B cell (primary cell): Measurements from ENCODE around the gene CCDC92B. TPM values are rescaled to one million over a fixed set of nuclear protein-coding genes. Genes with fewer than 3 reads are reported as not detected.

ENCODE experiments used
- ATAC-seq: fragments of 200-7000 bp; cut with Tn5 transposase; one replicate; pipeline ENCODE4 v1.10.0; 2021; ENCODE audit warnings: low read depth, mild to moderate bottlenecking, moderate number of reproducible peaks, moderate library complexity
- CTCF ChIA-PET: fragments of 350-600 bp; sonication (Branson Sonifier 250); formaldehyde crosslinking; loops from one replicate; lab custom pipeline; 2021; ENCODE audit warnings: antibody characterized with exemption, inconsistent platforms; lab: Charles Lee
- POLR2A ChIA-PET: fragments of 350-600 bp; sonication (Branson Sonifier 250); formaldehyde crosslinking; loops from one replicate; lab custom pipeline; 2021; ENCODE audit warnings: antibody characterized with exemption; lab: Charles Lee
- DNase-seq: peaks from one replicate; pipeline ENCODE4 v3.0.0; 2013
- H2AFZ ChIP-seq: 2 replicates; pipeline ENCODE4 v1.6.1; 2012; ENCODE audit warnings: mild to moderate bottlenecking, low read depth, low read length; ENCODE audit not compliant: insufficient read depth, poor library complexity, severe bottlenecking
- H3K27ac ChIP-seq, 2 donors: 1 replicate in 1 of 2; 2 replicates in 1 of 2; pipeline ENCODE4 v1.5.1; 2012 to 2013; ENCODE audit warnings: low read length in 2 of 2, mild to moderate bottlenecking in 2 of 2, moderate library complexity in 1 of 2
- H3K27me3 ChIP-seq, 4 experiments: fragments of 200-600 bp in 1 of 4; sonication (generic) in 1 of 4; replicated peaks in 1 of 4; 1 replicate in 2 of 4; 2 replicates in 2 of 4; pipeline versions ENCODE4 v1.6.1 to v1.7.0; 2013 to 2016; ENCODE audit warnings: low read length in 3 of 4, mild to moderate bottlenecking in 2 of 4, mixed read lengths in 1 of 4, moderate library complexity in 1 of 4; ENCODE audit not compliant: insufficient read depth in 4 of 4, control insufficient read depth in 3 of 4; ENCODE audit errors: control extremely low read depth in 1 of 4
- H3K36me3 ChIP-seq, 2 experiments: replicated peaks in 1 of 2; 1 replicate in 1 of 2; 2 replicates in 1 of 2; pipeline versions ENCODE4 v1.6.1 to v1.7.1; 2013; ENCODE audit warnings: low read length in 1 of 2; ENCODE audit not compliant: insufficient read depth in 2 of 2, control insufficient read depth in 1 of 2; ENCODE audit errors: control extremely low read depth in 1 of 2, extremely low read depth in 1 of 2
- H3K4me1 ChIP-seq, 2 donors: fragments of 200-600 bp in 1 of 2; sonication (generic) in 1 of 2; 1 replicate in 1 of 2; 2 replicates in 1 of 2; pipeline versions ENCODE4 v1.5.1 to v1.6.1; 2013 to 2017; ENCODE audit warnings: low read length in 2 of 2; ENCODE audit not compliant: control insufficient read depth in 2 of 2, insufficient read depth in 2 of 2
- H3K4me2 ChIP-seq: replicated peaks from 2 replicates; pipeline ENCODE3; 2012; ENCODE audit warnings: mild to moderate bottlenecking, low read depth, low read length; ENCODE audit not compliant: poor library complexity, severe bottlenecking
- H3K4me3 ChIP-seq, 5 experiments: fragments of 200-600 bp in 1 of 5; sonication (generic) in 1 of 5; 1 replicate in 3 of 5; 2 replicates in 2 of 5; pipeline versions ENCODE4 v1.5.1 to v1.7.0; 2011 to 2016; ENCODE audit warnings: low read length in 4 of 5, mild to moderate bottlenecking in 4 of 5, low read depth in 2 of 5, control low read depth in 1 of 5, moderate library complexity in 1 of 5; ENCODE audit not compliant: insufficient read depth in 1 of 5; ENCODE audit errors: control extremely low read depth in 1 of 5, extremely low read depth in 1 of 5
- H3K79me2 ChIP-seq: fragments of 200-600 bp; sonication (generic); one replicate; pipeline ENCODE4 v1.6.0; 2016; ENCODE audit warnings: low read length; ENCODE audit not compliant: control insufficient read depth, insufficient read depth
- H3K9ac ChIP-seq: fragments of 200-600 bp; sonication (generic); 2 replicates; pipeline ENCODE4 v1.6.1; 2017; ENCODE audit warnings: mild to moderate bottlenecking, low read length, moderate library complexity
- H3K9me3 ChIP-seq, 3 donors: one replicate each; pipeline versions ENCODE4 v1.6.1 to v1.7.1; 2013; ENCODE audit warnings: low read length in 2 of 3; ENCODE audit not compliant: control insufficient read depth in 2 of 3, insufficient read depth in 1 of 3; ENCODE audit errors: control extremely low read depth in 1 of 3
- H4K20me1 ChIP-seq: 2 replicates; pipeline ENCODE4 v1.6.0; 2012; ENCODE audit warnings: mild to moderate bottlenecking, low read length; ENCODE audit not compliant: insufficient read depth, control insufficient read depth, poor library complexity, severe bottlenecking
- H3K27ac Mint-ChIP-seq: one replicate; pipeline ENCODE4 v1.8.0; 2021; ENCODE audit warnings: mixed read lengths
- H3K27me3 Mint-ChIP-seq: one replicate; pipeline ENCODE4 v1.8.0; 2021; ENCODE audit warnings: mixed read lengths
- H3K4me1 Mint-ChIP-seq: one replicate; pipeline ENCODE4 v1.8.0; 2021; ENCODE audit warnings: mixed read lengths
- H3K4me3 Mint-ChIP-seq: one replicate; pipeline ENCODE4 v1.8.0; 2021; ENCODE audit warnings: mixed read lengths
- H3K9me3 Mint-ChIP-seq: one replicate; pipeline ENCODE4 v1.8.0; 2022; ENCODE audit warnings: mixed read lengths; ENCODE audit not compliant: insufficient read depth
- EZH2 ChIP-seq: IDR thresholded peaks from 2 replicates; pipeline ENCODE4 v1.6.1; 2012; ENCODE audit warnings: borderline replicate concordance, low read depth, mild to moderate bottlenecking, moderate library complexity, low read length; ENCODE audit not compliant: insufficient read depth, poor library complexity, severe bottlenecking
- WGBS: methylation state at CpG from one replicate; pipeline ENCODE4 v1.1.5; 2013; ENCODE audit warnings: missing lambda C conversion rate; ENCODE audit not compliant: insufficient coverage; 5-methylcytosine and 5-hydroxymethylcytosine counted together
- intact Hi-C: fragments of 100-400 bp; cut with micrococcal nuclease; formaldehyde crosslinking; loops from one replicate; pipeline ENCODE4 v1.10.0; 2022
- polyA plus RNA-seq: library from polyadenylated mRNA; depleted of rRNA; stranded (reverse); fragments of >200 nt; gene quantifications from 2 replicates; pipeline ENCODE4 v1.2.3, GENCODE V29; 2012
- total RNA-seq, 2 donors: library from RNA; stranded (reverse); fragments of 120-200 nt in 1 of 2; gene quantifications; 1 replicate in 1 of 2; 2 replicates in 1 of 2; pipeline versions ENCODE4 v1.2.3 to v1.2.4, GENCODE V29; 2013 to 2022
- TF ChIP-seq, protein P1 (sequence below): fragments of 200-600 bp; IDR thresholded peaks from one replicate; pipeline ENCODE4 v1.8.0; 2022; ENCODE audit warnings: antibody characterized with exemption, mild to moderate bottlenecking

CCDC92B gene
- total and polyA plus RNA-seq, 2 donors (not counting 1 experiment from before 2014, with no cell fraction given) = 0.04 TPM; not detected in 1

DNA sequence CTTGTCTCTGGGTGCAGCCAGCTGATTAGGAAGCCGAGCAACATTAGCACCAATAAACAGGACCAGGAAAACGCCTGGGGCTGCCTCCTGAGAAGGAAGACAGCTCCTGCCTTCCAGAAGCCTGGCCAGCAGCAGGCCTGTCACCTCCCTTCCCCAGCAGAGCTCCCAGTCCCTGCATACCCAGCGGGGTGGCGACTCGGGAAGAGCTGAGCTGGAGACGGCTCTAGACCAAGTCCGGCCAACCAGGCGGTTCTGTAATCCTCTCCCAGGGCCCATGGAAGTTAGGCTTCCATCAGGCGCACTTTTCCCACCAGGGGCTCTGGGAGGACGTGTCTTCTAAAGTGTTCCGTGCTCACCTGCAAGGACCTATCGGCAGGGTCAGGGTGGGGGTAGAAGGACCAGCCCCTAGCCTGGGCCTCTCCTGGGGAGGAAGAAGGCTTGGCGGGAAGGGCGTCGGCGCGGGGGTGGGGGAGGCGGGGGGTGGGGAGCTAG is 25.9 kb downstream of the CCDC92B start:
- no peak overlapping the region for H3K27ac ChIP-seq
- WGBS = 86% methylated on average over 12 of the region's 18 CpGs
- no peak overlapping the region for H2AFZ ChIP-seq
- no peak overlapping the region for H3K27ac Mint-ChIP-seq
- H3K27me3 ChIP-seq = peaks cover 0 to 32% (median 6%) of the 10 kb centered on the region in 4 experiments
- H3K9me3 ChIP-seq = no peaks in the 10 kb centered on the region
- DNase-seq (no peak), ATAC-seq (no peak)
- H3K9ac ChIP-seq = no peak overlapping the region
- ChIA-PET CTCF (no interaction called here), POLR2A (no interaction called here)
- no peaks in the 10 kb centered on the region for H4K20me1 ChIP-seq
- no peaks in the 10 kb centered on the region for H3K9me3 Mint-ChIP-seq
- TF ChIP-seq, protein P1, sequence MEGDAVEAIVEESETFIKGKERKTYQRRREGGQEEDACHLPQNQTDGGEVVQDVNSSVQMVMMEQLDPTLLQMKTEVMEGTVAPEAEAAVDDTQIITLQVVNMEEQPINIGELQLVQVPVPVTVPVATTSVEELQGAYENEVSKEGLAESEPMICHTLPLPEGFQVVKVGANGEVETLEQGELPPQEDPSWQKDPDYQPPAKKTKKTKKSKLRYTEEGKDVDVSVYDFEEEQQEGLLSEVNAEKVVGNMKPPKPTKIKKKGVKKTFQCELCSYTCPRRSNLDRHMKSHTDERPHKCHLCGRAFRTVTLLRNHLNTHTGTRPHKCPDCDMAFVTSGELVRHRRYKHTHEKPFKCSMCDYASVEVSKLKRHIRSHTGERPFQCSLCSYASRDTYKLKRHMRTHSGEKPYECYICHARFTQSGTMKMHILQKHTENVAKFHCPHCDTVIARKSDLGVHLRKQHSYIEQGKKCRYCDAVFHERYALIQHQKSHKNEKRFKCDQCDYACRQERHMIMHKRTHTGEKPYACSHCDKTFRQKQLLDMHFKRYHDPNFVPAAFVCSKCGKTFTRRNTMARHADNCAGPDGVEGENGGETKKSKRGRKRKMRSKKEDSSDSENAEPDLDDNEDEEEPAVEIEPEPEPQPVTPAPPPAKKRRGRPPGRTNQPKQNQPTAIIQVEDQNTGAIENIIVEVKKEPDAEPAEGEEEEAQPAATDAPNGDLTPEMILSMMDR = no peak
- TF ChIP-seq EZH2 = no peak
- H3K4me3 ChIP-seq = no peak overlapping the region
- no peaks in the 10 kb centered on the region for H3K36me3 ChIP-seq
- H3K4me1 Mint-ChIP-seq = peaks cover 4% of the 10 kb centered on the region
- no peak overlapping the region for H3K4me2 ChIP-seq
- intact Hi-C loops = no loop called here
- H3K27me3 Mint-ChIP-seq = peaks cover 15% of the 10 kb centered on the region
- H3K4me1 ChIP-seq = peaks cover 4 to 6% of the 10 kb centered on the region in 2 donors
- H3K4me3 Mint-ChIP-seq = no peak overlapping the region
- no peaks in the 10 kb centered on the region for H3K79me2 ChIP-seq

DNA sequence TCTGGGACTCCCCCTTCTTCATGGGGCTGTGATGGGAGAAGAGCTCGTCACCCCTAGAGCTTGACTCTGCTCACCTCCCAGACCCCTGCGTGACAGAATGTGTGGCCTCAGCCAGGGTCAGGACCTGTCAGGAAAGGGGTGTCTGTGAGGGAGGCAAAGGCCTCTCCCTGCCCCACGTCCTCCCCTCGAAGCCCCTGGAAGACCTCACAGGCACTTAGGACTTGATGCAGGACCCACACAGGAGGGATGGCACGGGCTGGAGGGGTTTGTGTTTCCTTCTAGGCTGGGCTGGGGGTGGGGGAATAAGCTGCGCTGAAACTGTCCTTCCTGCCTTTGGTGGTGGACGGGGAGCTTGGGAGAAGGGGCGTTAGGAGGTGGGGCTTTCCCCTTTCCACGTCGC is 26.8 kb downstream of the CCDC92B start:
- intact Hi-C loops = no loop called here
- no peak for DNase-seq

More for the DNA sequence above, 26.8 kb downstream of the CCDC92B start:
- Mint-ChIP-seq H3K27ac (no peak overlapping the region), H3K4me1 (peaks cover 4% of the 10 kb centered on the region), H3K27me3 (peaks cover 15% of the 10 kb centered on the region), H3K4me3 (no peak overlapping the region), H3K9me3 (no peaks in the 10 kb centered on the region)
- CTCF ChIA-PET = no interaction called here
- H2AFZ ChIP-seq = no peak overlapping the region
- H3K4me2 ChIP-seq = no peak overlapping the region
- no peak overlapping the region for H3K9ac ChIP-seq
- POLR2A ChIA-PET = no interaction called here
- no peaks in the 10 kb centered on the region for H4K20me1 ChIP-seq
- H3K79me2 ChIP-seq = no peaks in the 10 kb centered on the region
- H3K4me3 ChIP-seq = no peak overlapping the region
- WGBS = 81% methylated on average over 9 of the region's 10 CpGs
- peaks cover 0 to 27% (median 6%) of the 10 kb centered on the region in 4 experiments for H3K27me3 ChIP-seq
- no peak for ATAC-seq
- H3K4me1 ChIP-seq = peaks cover 4 to 6% of the 10 kb centered on the region in 2 donors
- H3K9me3 ChIP-seq = no peaks in the 10 kb centered on the region
- H3K36me3 ChIP-seq = no peaks in the 10 kb centered on the region
- TF ChIP-seq, protein P1 = no peak
- TF ChIP-seq EZH2 = no peak
- H3K27ac ChIP-seq = no peak overlapping the region
